ENCODE data around the gene TPK1.

Gene TPK1

DNA sequence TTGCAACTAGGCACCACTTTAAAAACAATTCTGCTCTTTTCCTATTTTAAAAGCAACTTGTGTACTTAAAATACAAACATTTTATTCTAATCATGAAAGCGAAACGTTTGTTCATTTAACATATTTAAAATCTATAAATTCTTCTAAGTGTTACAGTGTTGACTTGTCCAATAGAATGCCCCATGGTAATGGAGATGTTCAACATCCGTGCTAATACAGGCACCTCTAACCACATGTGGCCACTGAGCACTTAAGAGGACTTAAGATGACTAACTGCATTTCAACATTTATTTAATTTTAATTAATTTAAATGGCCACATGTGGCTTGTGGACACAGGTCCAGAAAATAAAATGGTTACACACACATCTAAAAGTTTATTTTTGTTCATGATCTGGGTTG, 115.1 kb downstream of the TPK1 start:
- TF ChIP-seq, protein P1, sequence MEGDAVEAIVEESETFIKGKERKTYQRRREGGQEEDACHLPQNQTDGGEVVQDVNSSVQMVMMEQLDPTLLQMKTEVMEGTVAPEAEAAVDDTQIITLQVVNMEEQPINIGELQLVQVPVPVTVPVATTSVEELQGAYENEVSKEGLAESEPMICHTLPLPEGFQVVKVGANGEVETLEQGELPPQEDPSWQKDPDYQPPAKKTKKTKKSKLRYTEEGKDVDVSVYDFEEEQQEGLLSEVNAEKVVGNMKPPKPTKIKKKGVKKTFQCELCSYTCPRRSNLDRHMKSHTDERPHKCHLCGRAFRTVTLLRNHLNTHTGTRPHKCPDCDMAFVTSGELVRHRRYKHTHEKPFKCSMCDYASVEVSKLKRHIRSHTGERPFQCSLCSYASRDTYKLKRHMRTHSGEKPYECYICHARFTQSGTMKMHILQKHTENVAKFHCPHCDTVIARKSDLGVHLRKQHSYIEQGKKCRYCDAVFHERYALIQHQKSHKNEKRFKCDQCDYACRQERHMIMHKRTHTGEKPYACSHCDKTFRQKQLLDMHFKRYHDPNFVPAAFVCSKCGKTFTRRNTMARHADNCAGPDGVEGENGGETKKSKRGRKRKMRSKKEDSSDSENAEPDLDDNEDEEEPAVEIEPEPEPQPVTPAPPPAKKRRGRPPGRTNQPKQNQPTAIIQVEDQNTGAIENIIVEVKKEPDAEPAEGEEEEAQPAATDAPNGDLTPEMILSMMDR (IDR thresholded peaks at IDR 0.05; ENCODE audit: control insufficient read depth, extremely low read depth, insufficient read depth): no peak
- DNase-seq (ENCODE audit: low read depth): no peak
- no peak overlapping the region for H3K4me3 ChIP-seq (ENCODE audit: low read depth, low read length)

DNA sequence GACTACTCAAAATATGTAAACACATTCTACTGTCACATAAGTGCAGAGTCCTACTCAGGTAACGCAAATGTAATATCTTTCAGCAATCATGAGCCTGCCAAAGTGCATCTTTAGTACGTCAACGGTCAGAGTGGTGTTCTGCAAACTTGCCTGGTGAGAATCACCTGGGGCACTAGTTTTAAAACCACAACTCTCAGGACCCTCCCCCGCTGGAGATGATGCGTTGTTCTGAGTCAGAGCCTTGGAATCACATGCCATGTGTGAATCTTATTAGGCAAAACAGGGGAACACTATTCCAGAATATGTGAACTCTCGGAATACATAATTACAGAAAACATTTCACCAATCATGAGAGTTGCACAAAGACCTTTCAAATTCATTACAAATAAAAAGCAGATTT, 115.7 kb downstream of the TPK1 start:
- H3K4me3 ChIP-seq (ENCODE audit: low read depth, low read length): no peak overlapping the region
- TF ChIP-seq, protein P1 (IDR thresholded peaks at IDR 0.05; ENCODE audit: control insufficient read depth, extremely low read depth, insufficient read depth): no peak
- DNase-seq (ENCODE audit: low read depth): no peak

DNA sequence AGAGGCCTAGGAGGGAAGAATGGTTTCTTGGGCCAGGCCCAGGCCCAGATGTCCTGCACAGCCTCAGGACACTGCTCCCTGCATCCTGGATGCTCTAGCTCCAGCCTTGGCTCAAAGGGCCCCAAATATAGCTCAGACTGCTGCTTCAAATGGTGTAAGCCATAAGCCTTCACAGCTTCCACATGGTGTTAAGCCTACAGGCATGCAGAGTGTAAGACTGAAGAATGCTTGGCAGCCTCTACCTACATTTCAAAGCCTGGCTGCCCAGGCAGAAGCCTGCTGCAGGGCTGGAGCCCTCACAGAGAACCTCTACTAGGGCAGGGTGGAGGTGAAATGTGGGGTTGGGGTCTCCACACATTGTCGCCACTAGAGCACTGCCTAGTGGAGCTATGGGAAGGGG, 118.1 kb downstream of the TPK1 start:
- TF ChIP-seq, protein P1 (IDR thresholded peaks at IDR 0.05; ENCODE audit: control insufficient read depth, extremely low read depth, insufficient read depth): no peak
- no peak for DNase-seq (ENCODE audit: low read depth)
- no peak overlapping the region for H3K4me3 ChIP-seq (ENCODE audit: low read depth, low read length)

DNA sequence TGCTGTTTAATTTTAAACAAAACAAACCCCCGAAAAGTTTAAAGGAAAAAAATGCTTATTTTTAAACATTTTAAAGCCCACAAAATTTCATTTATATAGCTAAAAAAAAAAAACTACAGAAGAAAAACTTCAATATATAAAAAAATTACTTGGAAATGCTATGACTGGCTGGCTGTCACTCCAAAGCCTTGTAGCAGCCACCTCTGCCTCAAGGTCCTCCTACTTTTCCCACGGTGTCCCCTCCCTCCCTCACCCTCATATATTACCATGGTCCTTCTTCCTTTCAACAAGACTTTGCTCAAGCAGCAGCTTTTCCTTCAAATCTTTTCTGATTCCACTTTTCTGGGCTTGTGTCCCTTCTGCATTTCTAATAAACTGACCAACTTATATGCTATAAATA, 122.0 kb downstream of the TPK1 start:
- DNase-seq (ENCODE audit: low read depth): no peak
- TF ChIP-seq, protein P1 (IDR thresholded peaks at IDR 0.05; ENCODE audit: control insufficient read depth, extremely low read depth, insufficient read depth): no peak
- H3K4me3 ChIP-seq (ENCODE audit: low read depth, low read length): no peak overlapping the region

DNA sequence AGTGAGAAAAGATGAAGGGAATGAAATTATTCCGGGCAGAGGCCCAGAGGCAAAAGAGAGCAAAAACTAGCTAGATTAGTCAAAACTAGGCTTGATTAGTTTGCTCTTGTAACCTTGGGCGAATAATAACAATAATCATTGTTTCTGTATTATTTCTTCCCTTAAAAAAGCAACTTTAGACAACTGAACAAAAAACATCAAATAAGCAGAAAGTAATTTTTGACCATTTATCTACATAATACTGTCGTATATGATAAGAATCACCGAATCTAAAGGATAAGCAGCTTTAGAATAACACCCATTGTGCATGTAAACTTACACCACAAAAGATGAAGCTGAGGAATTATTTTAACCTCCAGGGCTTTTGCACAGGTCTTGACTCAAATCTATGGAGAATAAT, 125.1 kb downstream of the TPK1 start:
- DNase-seq (ENCODE audit: low read depth): no peak
- H3K4me3 ChIP-seq (ENCODE audit: low read depth, low read length): no peak overlapping the region
- TF ChIP-seq, protein P1 (IDR thresholded peaks at IDR 0.05; ENCODE audit: control insufficient read depth, extremely low read depth, insufficient read depth): no peak

DNA sequence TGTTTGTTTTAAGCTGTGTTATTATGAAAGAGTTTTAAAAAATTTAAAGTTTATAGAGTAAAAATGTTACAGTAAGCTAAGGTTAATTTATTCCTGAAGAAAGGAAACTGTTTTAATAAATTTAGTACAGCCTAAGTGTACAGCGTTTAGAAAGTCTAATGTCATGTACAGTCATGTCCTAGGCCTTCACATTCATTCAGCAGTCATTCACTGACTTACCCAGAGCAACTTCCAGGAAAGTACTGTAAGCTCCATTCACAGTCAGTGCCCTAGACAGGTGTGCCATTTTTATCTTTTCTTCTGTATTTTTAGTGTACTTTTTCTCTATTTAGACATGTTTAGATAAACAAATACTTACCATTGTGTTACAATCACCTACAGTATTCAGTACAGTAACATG, 126.8 kb downstream of the TPK1 start:
- H3K4me3 ChIP-seq (ENCODE audit: low read depth, low read length): no peak overlapping the region
- no peak for DNase-seq (ENCODE audit: low read depth)
- TF ChIP-seq, protein P1 (IDR thresholded peaks at IDR 0.05; ENCODE audit: control insufficient read depth, extremely low read depth, insufficient read depth): no peak

DNA sequence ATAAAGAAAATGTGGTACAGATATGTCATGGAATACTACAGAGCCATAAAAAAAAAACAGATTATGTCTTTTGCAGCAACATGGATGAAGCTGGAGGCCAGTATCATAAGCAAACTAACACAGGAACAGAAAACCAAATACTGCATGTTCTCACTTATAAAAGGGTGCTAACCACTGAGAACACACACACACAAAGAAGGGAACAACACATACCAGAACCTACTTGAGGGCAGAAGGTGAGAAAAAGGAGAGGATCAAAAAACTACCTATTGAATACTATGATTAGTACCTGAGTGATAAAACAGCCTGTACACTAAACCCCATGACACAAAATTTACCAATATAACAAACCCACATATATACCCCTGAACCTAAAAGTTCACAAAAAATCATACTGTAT, 144.6 kb downstream of the TPK1 start:
- TF ChIP-seq, protein P1 (IDR thresholded peaks at IDR 0.05; ENCODE audit: control insufficient read depth, extremely low read depth, insufficient read depth): no peak
- DNase-seq (ENCODE audit: low read depth): no peak
- no peak overlapping the region for H3K4me3 ChIP-seq (ENCODE audit: low read depth, low read length)
